OCI-LY7 (cell line): ENCODE data around the gene AP1S1. TPM values are rescaled to one million over a fixed set of nuclear protein-coding genes. Genes with fewer than 3 reads are reported as not detected.

Experiments used
- BruUV-seq: library from RNA; stranded (reverse); fragments of 400-500 nt; replicated peaks from 2 replicates; lab custom pipeline; 2021; lab: Mats Ljungman, UMichigan
- CTCF ChIA-PET: fragments of 300-600 bp; sonication (Branson Sonifier 250); formaldehyde crosslinking; loops from one replicate; lab custom pipeline; 2022; ENCODE audit warnings: antibody characterized with exemption; ENCODE audit not compliant: unreplicated experiment; lab: Charles Lee
- POLR2A ChIA-PET: fragments of 300-600 bp; sonication (Branson Sonifier 250); formaldehyde crosslinking; loops from one replicate; lab custom pipeline; 2022; ENCODE audit warnings: antibody characterized with exemption; lab: Charles Lee
- DNase-seq: peaks from one replicate; pipeline ENCODE4 v3.0.0-alpha.2; 2015; ENCODE audit warnings: low spot score
- H2AFZ ChIP-seq: fragments of 200-600 bp; sonication (generic), shearing (Covaris generic); 2 replicates; pipeline ENCODE4 v1.6.1; 2014; ENCODE audit warnings: mild to moderate bottlenecking, antibody characterized with exemption, low read length, moderate library complexity
- H3K27ac ChIP-seq: fragments of 200-600 bp; sonication (generic); 2 replicates; pipeline ENCODE4 v1.5.1; 2014; ENCODE audit warnings: mixed run types, low read depth, mild to moderate bottlenecking, moderate library complexity, low read length, inconsistent platforms; ENCODE audit not compliant: poor library complexity, severe bottlenecking
- H3K36me3 ChIP-seq: fragments of 200-600 bp; sonication (generic); 2 replicates; pipeline ENCODE4 v1.6.1; 2014; ENCODE audit warnings: mild to moderate bottlenecking, antibody characterized with exemption, low read length, moderate library complexity, mixed read lengths; ENCODE audit not compliant: insufficient read depth
- H3K4me1 ChIP-seq: fragments of 200-600 bp; sonication (generic); 2 replicates; pipeline ENCODE4 v1.5.1; 2014; ENCODE audit warnings: mild to moderate bottlenecking, low read length; ENCODE audit not compliant: insufficient read depth, poor library complexity, severe bottlenecking
- H3K4me2 ChIP-seq: fragments of 200-600 bp; sonication (generic); 2 replicates; pipeline ENCODE4 v1.6.1; 2014; ENCODE audit warnings: mild to moderate bottlenecking, low read length
- H3K4me3 ChIP-seq: fragments of 200-600 bp; sonication (generic); 2 replicates; pipeline ENCODE4 v1.5.1; 2014; ENCODE audit warnings: mild to moderate bottlenecking, low read depth, low read length; ENCODE audit not compliant: poor library complexity, severe bottlenecking
- H3K79me2 ChIP-seq: fragments of 200-600 bp; sonication (generic); 2 replicates; pipeline ENCODE4 v1.6.1; 2016; ENCODE audit warnings: low read depth, mild to moderate bottlenecking, low read length, moderate library complexity, mixed read lengths; ENCODE audit not compliant: insufficient read depth
- H3K9me2 ChIP-seq: fragments of 200-600 bp; sonication (generic); 2 replicates; pipeline ENCODE4 v1.6.1; 2016; ENCODE audit warnings: mild to moderate bottlenecking, low read length, mixed read lengths; ENCODE audit not compliant: insufficient read depth
- H3K9me3 ChIP-seq: fragments of 200-600 bp; sonication (generic); 2 replicates; pipeline ENCODE4 v1.6.1; 2014; ENCODE audit warnings: mild to moderate bottlenecking, mixed run types, low read length, mixed read lengths
- H4K20me1 ChIP-seq: fragments of 200-600 bp; sonication (generic); 2 replicates; pipeline ENCODE4 v1.6.1; 2014; ENCODE audit warnings: mild to moderate bottlenecking, antibody characterized with exemption, low read length, moderate library complexity, mixed read lengths; ENCODE audit not compliant: insufficient read depth
- CTCF ChIP-seq: fragments of 200-600 bp; sonication (generic); conservative IDR thresholded peaks from 2 replicates; pipeline ENCODE4 v1.5.1; 2014; ENCODE audit warnings: mild to moderate bottlenecking, antibody characterized with exemption, low read length, moderate library complexity, mixed read lengths
- EZH2phosphoT487 ChIP-seq: fragments of 200-600 bp; sonication (generic); IDR thresholded peaks from 2 replicates; pipeline ENCODE4 v1.6.1; 2018; ENCODE audit warnings: low read depth, borderline replicate concordance, mild to moderate bottlenecking, mixed run types, antibody characterized with exemption, low read length, moderate library complexity, mixed read lengths
- intact Hi-C: fragments of 100-400 bp; cut with micrococcal nuclease; formaldehyde crosslinking; loops from one replicate; pipeline ENCODE4 v1.10.0; 2022; ENCODE audit not compliant: unreplicated experiment
- total RNA-seq, 2 experiments: library from RNA; depleted of rRNA in 1 of 2; stranded (reverse); fragments of >200 nt in 1 of 2; shearing (Covaris generic) in 1 of 2; gene quantifications; 2 replicates each; pipeline ENCODE4 v1.2.3, GENCODE V29; 2014 to 2022

AP1S1 gene
- total RNA-seq, 2 experiments from 2014 or later, result 57.9 to 67.3 TPM

GRCh38 chr7:101205901-101206664 is 51.8 kb downstream of the AP1S1 start:
- ChIA-PET POLR2A (no interaction called here), CTCF (no interaction called here)
- Histone ChIP-seq H3K36me3 (no peaks in the 10 kb centered on the region), H3K9me3 (no peaks in the 10 kb centered on the region), H3K4me1 (peaks cover 5% of the 10 kb centered on the region), H3K27ac (no peak overlapping the region), H3K79me2 (no peaks in the 10 kb centered on the region), H3K4me2 (no peak overlapping the region), H2AFZ (no peak overlapping the region), H3K9me2 (no peaks in the 10 kb centered on the region), H4K20me1 (no peaks in the 10 kb centered on the region), H3K4me3 (no peak overlapping the region)
- intact Hi-C loops, result no loop called here
- no peak for DNase-seq
- TF ChIP-seq CTCF (no peak), EZH2phosphoT487 (no peak)
- no TSS peak for BruUV-seq

GRCh38 chr7:101206665-101207042 is 52.4 kb downstream of the AP1S1 start:
- Histone ChIP-seq H3K79me2 (no peaks in the 10 kb centered on the region), H3K4me1 (peaks cover 5% of the 10 kb centered on the region), H3K4me3 (no peak overlapping the region), H3K4me2 (no peak overlapping the region), H4K20me1 (no peaks in the 10 kb centered on the region), H3K9me2 (no peaks in the 10 kb centered on the region), H3K27ac (no peak overlapping the region), H3K9me3 (no peaks in the 10 kb centered on the region), H2AFZ (no peak overlapping the region), H3K36me3 (no peaks in the 10 kb centered on the region)
- ChIA-PET CTCF (no interaction called here), POLR2A (no interaction called here)
- TF ChIP-seq CTCF (no peak), EZH2phosphoT487 (no peak)
- intact Hi-C loops, result no loop called here
- DNase-seq, result no peak
- BruUV-seq, result no TSS peak

- Histone ChIP-seq H3K36me3 (no peaks in the 10 kb centered on the region), H3K4me3 (no peak overlapping the region), H3K9me2 (no peaks in the 10 kb centered on the region), H3K79me2 (no peaks in the 10 kb centered on the region), H3K9me3 (no peaks in the 10 kb centered on the region), H3K4me2 (no peak overlapping the region), H3K4me1 (peaks cover 5% of the 10 kb centered on the region), H4K20me1 (no peaks in the 10 kb centered on the region), H2AFZ (no peak overlapping the region), H3K27ac (no peak overlapping the region)
- intact Hi-C loops, result no loop called here
- no peak for DNase-seq
- POLR2A ChIA-PET, result interaction anchor here (0.9 kb wide), 1 partner anchor 519 kb away, joined by 3 read pairs; no protein-coding TSS in a partner anchor
- CTCF ChIA-PET, result no interaction called here
- TF ChIP-seq EZH2phosphoT487 (no peak), CTCF (no peak)
- no TSS peak for BruUV-seq
Measured at GRCh38 chr7:101207459-101207858, 53.2 kb downstream of the AP1S1 start.
